Measurements from ENCODE around the gene JAM3.
"Not testable (repeated sequence)": the region's sequence is repeated elsewhere in the genome, so short reads cannot be mapped to it uniquely, and the experiment has no call there.

Gene JAM3

GRCh38 chr11:134062265-134063123, 6.4 kb upstream of the JAM3 start:
- no peak for DNase-seq (ENCODE audit: low read depth in 2 of 2, low spot score in 1 of 2)

- DNase-seq (ENCODE audit: low read depth in 2 of 2, low spot score in 1 of 2), result no peak
These were observed 5.8 kb upstream of the JAM3 start for GRCh38 chr11:134063124-134063495.

GRCh38 chr11:134063991-134064747, 4.7 kb upstream of the JAM3 start:
- DNase-seq (ENCODE audit: low read depth in 2 of 2, low spot score in 1 of 2), result no peak

GRCh38 chr11:134065381-134065780, 3.5 kb upstream of the JAM3 start:
- no peak for DNase-seq (ENCODE audit: low read depth in 2 of 2, low spot score in 1 of 2)

GRCh38 chr11:134066943-134067885, 1.7 kb upstream of the JAM3 start:
- no peak for DNase-seq (ENCODE audit: low read depth in 2 of 2, low spot score in 1 of 2)

- no peak for DNase-seq (ENCODE audit: low read depth in 2 of 2, low spot score in 1 of 2)
These were observed 812 bp downstream of the JAM3 start for GRCh38 chr11:134069426-134070341.

- no peak for DNase-seq (ENCODE audit: low read depth in 2 of 2, low spot score in 1 of 2)
These were observed 1.5 kb downstream of the JAM3 start for GRCh38 chr11:134070342-134070845.

GRCh38 chr11:134071306-134071705, 2.4 kb downstream of the JAM3 start:
- no peak for DNase-seq (ENCODE audit: low read depth in 2 of 2, low spot score in 1 of 2)

- DNase-seq (ENCODE audit: low read depth in 2 of 2, low spot score in 1 of 2), result no peak
These were observed 3.0 kb downstream of the JAM3 start for GRCh38 chr11:134071766-134072402.

- DNase-seq (ENCODE audit: low read depth in 2 of 2, low spot score in 1 of 2), result no peak
These were observed 4.0 kb downstream of the JAM3 start for GRCh38 chr11:134072844-134073243.

GRCh38 chr11:134074346-134074745, 5.5 kb downstream of the JAM3 start:
- no peak for DNase-seq (ENCODE audit: low read depth in 2 of 2, low spot score in 1 of 2)

- DNase-seq (ENCODE audit: low read depth in 2 of 2, low spot score in 1 of 2), result no peak
These were observed 5.9 kb downstream of the JAM3 start for GRCh38 chr11:134074766-134075165.

- DNase-seq (ENCODE audit: low read depth in 2 of 2, low spot score in 1 of 2), result no peak
These were observed 10.4 kb downstream of the JAM3 start for GRCh38 chr11:134079317-134079716.

- not testable (repeated sequence) for DNase-seq (ENCODE audit: low read depth in 2 of 2, low spot score in 1 of 2)
These were observed 12.4 kb downstream of the JAM3 start for GRCh38 chr11:134081258-134081657.

- DNase-seq (ENCODE audit: low read depth in 2 of 2, low spot score in 1 of 2), result no peak
These were observed 14.1 kb downstream of the JAM3 start for GRCh38 chr11:134082990-134083389.

GRCh38 chr11:134086376-134086775, 17.5 kb downstream of the JAM3 start:
- no peak for DNase-seq (ENCODE audit: low read depth in 2 of 2, low spot score in 1 of 2)

- DNase-seq (ENCODE audit: low read depth in 2 of 2, low spot score in 1 of 2), result not testable (repeated sequence)
These were observed 23.1 kb downstream of the JAM3 start for GRCh38 chr11:134092006-134092405.

GRCh38 chr11:134097166-134097565, 28.3 kb downstream of the JAM3 start:
- no peak for DNase-seq (ENCODE audit: low read depth in 2 of 2, low spot score in 1 of 2)

- no peak for DNase-seq (ENCODE audit: low read depth in 2 of 2, low spot score in 1 of 2)
These were observed 29.8 kb downstream of the JAM3 start for GRCh38 chr11:134098566-134099184.

Data from stimulated activated CD8-positive, alpha-beta memory T cell treated with anti-CD3 and anti-CD28 coated beads, Interleukin-4, amount 100 ng/mL, for 4 hours (primary cell).